ENCODE results near the gene SLC45A1.

SLC45A1 gene

GRCh38 chr1:8356256-8357209, 38.6 kb downstream of the SLC45A1 start:
- DNase-seq: no peak

- DNase-seq: no peak
Measured at GRCh38 chr1:8357329-8358101, 39.6 kb downstream of the SLC45A1 start.

GRCh38 chr1:8358241-8358896, 40.5 kb downstream of the SLC45A1 start:
- no peak for DNase-seq

- DNase-seq: no peak
Measured at GRCh38 chr1:8358897-8359616, 41.1 kb downstream of the SLC45A1 start.

GRCh38 chr1:8359617-8360481, 41.9 kb downstream of the SLC45A1 start:
- no peak for DNase-seq

- no peak for DNase-seq
Measured at GRCh38 chr1:8360493-8361197, 42.7 kb downstream of the SLC45A1 start.

- no peak for DNase-seq
Measured at GRCh38 chr1:8361198-8361849, 43.4 kb downstream of the SLC45A1 start.

GRCh38 chr1:8362701-8363101, 44.8 kb downstream of the SLC45A1 start:
- no peak for DNase-seq

GRCh38 chr1:8363186-8363766, 45.4 kb downstream of the SLC45A1 start:
- no peak for DNase-seq

GRCh38 chr1:8363767-8364301, 45.9 kb downstream of the SLC45A1 start:
- DNase-seq: no peak

GRCh38 chr1:8364528-8365442, 46.9 kb downstream of the SLC45A1 start:
- DNase-seq: no peak

- no peak for DNase-seq
Measured at GRCh38 chr1:8365661-8366362, 47.9 kb downstream of the SLC45A1 start.

GRCh38 chr1:8367571-8368194, 49.8 kb downstream of the SLC45A1 start:
- DNase-seq: no peak

- no peak for DNase-seq
Measured at GRCh38 chr1:8368956-8369639, 51.2 kb downstream of the SLC45A1 start.

GRCh38 chr1:8370046-8370881, 52.4 kb downstream of the SLC45A1 start:
- peak in 1 of 2 experiments; percentile 44 for DNase-seq

- peak; percentile 28 to 44 for DNase-seq
Measured at GRCh38 chr1:8370905-8371315, 53.0 kb downstream of the SLC45A1 start.
